NCI-H2227 treated with DMSO at 0.1 percent for 48 hours (cell line): ENCODE data around the gene BTBD6.

ENCODE experiments used
- DNase-seq: peaks from one replicate; lab custom pipeline; 2025; lab: John Stamatoyannopoulos, UW

Gene BTBD6

DNA sequence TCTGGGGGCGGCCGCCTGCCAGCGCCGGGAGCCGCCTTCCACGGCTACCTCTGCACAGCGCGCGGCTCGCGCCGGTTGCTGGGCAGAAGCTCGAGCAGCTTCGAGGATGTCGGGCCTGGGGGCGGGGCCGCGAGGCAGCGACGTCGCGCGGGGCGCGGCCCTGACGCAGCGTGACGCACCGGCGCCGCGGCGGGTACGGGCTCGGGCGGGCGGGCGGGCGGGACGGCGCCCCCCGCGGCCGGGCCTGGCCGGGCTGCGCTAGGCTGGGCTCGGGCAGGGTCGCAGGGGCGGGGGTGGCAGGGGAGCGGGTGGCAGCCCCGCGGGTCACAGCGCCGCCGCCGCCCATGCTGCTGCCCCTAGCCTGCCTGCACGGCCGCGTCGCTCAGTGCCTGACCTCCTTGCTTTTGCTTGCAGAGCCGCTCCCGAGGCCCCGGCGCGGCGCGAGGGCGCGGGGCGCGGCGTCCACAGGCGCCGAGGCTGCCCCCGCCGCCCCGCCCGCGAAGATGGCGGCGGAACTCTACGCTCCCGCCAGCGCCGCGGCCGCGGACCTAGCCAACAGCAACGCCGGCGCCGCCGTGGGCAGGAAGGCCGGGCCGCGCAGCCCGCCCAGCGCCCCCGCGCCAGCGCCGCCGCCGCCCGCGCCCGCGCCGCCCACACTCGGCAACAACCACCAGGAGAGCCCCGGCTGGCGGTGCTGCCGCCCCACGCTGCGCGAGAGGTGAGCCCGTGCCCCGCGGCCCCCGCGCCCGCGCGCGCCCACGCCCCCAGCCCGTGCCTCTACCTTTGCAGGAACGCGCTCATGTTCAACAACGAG is at the start of gene BTBD6:
TSS of gene BTBD6 (plus strand) at position 166 of the 814 bp plus-strand sequence. CDS start at position 345, 179 bp downstream.
- DNase-seq, result peak; percentile 41

DNA sequence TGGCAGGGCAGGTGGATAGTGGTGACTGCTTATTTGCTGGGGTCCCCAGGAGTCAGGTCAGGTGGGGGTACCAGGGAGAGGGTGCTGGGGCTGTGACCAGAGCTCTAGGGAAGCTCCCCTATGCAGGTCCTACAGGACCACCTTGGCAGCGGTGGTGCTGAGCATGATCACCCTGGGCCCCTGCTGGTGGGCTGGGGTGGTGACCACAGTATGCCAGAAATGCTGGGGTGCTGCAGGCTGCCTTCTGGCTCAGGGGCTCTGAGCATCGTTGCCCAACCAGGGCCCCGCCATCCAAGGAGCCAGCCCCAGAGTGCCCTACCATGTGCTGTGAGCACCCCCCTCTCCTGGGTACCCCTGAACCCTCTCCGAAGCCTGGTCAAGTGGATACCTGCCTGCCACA is 49.7 kb upstream of the BTBD6 start:
- DNase-seq, result no peak

DNA sequence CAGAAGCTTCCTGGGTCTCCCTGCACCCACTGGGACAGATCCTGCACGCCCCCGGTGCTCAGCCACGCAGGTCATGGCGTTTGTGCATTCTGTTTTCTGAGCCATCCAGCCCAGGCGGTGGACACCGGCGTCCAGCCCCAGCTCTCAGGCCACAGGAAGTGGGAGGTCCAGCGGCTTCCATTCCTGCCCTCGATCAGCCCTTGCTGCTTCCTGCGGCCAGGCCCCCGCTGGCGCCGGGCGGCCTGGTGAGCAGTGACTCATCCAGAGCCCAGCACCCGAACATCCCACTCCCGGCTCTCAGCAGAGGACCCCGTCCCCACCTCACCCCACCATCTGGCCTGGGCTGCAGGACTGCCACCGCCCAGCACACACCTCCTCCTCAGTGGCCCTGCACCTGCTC is 49.2 kb upstream of the BTBD6 start:
- no peak for DNase-seq

DNA sequence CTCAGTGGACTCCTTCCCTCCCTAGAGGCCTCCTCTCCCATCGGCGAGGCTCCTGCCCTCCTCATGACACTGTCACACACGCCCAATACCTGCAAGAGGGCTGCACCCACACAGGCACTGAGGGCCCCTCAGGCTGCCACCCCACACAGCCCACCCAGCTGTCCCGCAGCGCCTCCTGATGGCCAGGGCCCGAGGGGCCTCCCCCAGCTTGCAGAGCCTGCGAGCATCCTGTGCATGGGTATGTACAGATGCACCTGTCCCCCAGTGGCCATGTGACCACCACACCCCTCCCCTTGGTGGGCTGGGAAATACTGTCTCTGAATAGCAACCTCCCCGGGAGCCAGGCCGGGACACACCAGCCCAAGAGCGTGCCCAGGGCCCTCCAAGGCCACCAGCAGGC is 48.3 kb upstream of the BTBD6 start:
- DNase-seq, result no peak

DNA sequence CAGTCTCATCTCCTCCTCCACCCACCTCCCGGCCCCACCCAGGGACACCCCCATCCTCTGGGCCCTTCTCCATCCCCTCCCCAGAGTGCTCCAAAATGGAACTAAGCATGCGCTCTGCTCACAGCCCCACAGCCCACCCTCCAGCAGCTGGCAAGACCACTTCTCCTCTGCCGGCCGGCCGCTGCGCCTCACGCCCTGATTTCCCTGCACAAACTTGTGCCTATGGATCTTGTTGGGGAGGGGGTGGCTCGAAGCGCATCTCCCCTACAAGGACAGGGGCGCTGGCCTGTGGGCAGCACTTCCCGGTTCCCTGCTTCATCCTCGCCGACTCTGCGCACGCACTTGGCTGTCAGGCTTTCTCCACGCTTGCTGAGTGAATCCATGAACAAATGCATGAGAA is 47.7 kb upstream of the BTBD6 start:
- DNase-seq, result no peak

DNA sequence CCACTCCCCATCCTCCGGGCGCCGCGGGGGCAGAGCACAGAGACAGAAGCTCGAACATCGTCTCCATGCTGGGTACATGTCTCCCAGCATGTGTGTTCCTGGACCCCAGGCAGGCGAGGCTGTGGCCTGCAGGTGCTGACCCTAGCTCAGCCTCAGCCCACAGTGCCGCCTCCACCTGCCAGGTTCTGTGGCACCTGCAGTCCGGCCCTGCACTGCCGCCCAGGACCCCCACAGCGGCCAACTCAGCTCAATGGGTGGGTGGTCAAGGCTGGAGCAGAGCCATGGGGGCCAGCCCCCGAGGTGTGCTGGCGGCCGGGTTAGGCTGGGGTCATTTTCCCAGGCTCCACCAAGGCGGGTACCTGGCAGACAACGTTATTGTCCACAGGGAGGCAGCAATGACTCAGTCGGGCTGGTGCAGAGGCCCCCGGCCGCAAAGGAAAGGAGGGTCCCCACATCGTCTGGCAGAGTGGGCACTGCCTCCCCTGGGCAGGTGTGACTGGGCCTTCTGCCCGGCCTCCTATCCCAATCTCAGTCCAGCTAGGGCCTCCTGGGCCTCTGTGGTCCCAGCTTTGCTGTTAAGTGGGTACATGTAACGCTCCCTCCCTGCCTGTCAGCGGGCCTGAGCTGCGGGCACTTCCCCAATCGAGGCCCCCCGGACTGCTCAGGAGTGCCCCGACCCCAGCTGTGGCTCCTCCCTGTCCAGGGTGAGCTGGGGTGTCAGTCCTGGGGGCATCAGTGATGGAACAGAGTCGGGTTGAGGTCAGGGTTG is 47.0 kb upstream of the BTBD6 start:
- no peak for DNase-seq

DNA sequence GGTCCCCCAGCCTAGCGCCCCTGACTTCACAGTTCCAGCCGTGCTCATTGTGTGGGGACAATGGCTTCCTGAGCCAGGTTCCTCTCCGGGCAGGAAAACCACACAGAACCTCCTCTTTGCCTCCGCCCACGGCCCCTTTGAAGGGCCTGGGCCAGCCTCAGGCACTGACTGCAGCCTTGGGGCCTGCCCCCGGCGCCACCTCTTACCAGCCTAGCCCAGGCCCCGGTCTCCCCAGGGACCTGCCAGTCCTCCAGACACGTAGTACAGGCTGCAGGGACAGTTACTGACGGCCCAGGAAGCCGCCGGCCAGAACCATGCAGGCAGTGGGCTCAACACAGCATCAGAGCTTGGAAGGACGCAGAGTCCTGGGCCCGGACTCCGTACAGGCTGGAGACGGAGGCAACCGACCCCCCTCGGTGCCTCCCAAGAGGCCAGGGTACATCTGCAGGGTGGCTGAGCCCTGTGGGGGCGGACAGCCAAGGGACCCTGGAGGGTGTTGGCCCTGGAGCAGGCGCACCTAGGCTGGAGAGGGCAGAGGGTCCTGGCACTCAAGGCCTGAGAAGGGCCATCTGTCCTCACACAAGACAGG is 46.3 kb upstream of the BTBD6 start:
- no peak for DNase-seq

DNA sequence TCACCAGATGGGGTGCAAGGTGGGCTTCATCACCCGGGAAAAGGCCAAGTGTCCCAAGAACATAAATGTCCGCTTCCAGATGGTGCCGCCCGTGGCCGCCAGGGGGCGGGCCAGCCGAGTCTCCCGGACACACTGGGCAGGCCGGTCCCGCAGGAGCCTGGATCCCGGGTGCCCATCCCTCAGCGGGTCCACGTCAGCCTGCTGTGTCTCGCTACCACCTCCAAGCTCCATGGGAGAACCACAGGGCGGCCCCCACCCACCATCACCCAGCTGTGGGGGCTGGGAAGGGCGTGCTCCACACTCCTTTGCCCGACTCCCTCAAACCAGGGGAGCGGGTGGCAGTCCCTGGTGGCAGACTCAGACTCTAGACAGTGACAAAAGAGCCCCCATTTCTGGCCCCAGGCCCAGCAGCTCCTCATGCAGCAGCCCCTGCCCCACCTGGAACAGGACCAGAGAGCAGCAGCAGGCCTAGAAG is 45.2 kb upstream of the BTBD6 start:
- peak; percentile 35 for DNase-seq

DNA sequence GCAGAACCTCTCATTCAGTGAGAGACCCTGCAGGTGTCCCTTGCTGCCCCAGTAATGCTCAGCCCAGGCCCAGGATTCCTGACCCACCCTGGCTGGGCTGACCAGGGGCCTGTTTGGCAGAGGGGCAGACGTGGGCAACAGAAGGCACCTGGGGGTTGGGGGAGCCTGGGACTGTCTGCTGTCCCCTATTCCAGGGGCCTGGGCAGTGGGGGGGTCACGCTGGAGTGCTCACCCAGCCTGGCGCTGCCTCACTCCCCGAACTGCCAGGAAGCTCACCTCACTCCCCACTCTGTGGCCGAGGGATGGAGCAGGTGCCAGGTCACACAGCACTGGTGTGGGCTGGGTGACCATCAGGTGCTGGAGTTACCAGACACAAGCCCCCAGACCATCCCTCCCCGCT is 44.6 kb upstream of the BTBD6 start:
- DNase-seq, result no peak

DNA sequence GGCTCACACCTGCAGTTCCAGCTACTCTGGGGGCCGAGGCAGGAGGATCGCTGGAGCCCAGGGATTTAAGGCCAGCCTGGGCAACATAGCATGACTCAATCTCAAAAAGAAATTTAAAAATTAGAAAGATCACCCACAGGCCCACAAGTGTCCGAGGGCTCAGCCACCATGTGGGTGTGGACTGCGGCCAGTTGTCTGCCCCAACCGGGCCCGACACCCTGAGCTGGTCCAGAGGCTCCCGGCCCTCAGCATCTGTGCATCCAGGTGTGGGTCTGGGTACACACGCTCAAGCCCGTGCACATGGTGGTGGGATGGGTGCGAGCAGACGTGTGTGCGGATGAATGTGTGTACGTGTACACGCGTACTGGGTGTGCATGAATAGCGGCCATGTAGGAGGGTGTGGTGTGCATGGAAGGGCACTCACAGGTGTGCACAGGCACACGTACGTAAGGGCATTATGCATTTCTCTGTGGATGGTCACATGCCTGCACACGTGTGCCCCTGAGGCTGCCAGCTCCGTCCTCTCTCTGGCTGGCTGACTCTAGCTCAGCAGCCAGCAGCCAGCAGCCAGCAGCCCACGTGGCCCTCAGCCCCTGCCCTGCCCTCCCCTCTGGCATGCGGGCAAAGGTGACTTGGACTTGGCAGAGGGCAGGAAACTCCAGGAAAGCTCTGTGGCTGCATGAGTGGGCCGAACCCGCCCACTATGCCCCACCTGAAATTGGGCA is 44.0 kb upstream of the BTBD6 start:
- no peak for DNase-seq

DNA sequence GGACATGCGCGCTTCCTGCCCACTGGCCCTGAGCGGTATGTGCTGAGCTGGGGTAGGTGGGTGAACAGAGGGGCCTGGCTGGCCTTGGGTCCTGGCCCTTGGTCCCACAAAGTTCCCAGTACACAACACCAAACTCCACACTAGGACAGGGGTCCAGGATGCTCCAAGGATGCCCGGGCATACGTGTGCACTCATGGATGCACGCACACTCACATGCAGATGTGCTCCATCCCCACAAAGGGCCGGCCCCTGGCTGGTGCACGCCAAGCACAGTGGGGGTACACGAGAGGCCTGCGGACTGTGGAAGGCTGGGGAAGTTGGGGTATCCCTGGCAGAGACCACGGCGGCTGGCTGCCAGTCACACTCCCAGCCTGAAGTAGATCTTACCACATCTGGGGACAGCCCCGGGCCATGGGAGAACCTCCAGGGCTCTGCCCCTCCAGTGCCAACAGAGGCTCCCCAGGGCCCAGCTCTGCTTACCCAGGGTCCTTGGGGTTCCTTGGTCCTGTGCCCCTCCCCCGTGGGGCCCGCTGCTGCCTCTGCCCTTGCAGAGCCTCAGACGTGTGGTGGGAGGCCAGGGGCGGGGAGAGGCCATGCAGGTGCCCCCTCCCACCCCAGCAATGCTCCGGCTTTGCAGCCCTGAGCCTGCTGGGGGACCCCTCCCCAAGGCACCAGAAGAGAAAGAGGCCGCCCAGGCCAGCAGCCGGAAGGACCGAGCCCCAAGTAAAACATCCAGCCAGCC is 43.2 kb upstream of the BTBD6 start:
- no peak for DNase-seq

DNA sequence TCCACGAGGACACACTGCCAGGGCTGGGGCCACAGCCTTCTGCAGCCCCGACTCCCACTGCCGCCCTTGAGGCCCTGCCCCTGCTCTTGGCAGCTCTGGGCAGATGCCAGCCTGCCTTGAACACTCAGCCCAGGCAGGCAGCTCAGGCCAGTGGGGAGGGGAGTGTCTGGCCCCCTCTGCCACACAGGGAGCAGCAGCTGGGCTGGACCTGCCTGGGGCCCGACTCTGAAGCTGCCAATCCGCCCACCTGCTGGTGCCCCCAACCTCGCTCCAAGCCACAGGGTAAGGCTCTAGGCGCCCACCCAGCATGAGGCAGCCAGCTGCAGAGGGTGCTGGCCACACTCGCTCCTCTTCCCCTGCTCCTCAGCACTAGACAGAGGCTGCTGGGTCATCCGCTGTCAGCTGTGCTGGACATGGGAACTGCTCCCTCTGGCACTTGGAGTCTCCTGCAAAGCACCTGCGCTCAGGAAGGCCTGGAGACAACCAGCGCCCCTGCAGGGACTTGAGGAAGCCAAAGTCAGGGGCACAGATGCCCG is 42.6 kb upstream of the BTBD6 start:
- DNase-seq, result no peak

DNA sequence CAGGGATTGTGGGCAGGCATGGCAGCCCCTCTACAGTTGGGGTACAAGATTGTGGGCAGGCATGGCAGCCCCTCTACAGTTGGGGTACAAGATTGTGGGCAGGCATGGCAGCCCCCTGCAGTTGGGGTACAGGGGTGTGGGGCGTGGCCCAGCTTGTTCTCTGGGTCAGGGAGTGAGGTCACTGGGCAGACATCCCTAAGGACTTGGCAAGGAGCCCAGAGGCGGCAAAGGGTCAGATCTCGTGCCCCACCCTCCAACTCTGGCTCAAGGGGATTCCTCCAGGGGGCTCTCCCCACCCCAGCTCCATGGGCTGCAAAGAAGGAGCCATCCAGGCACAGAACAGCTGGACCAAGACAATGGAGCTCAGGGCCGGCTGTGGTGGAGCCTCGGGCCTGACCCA is 41.5 kb upstream of the BTBD6 start:
- DNase-seq, result no peak

DNA sequence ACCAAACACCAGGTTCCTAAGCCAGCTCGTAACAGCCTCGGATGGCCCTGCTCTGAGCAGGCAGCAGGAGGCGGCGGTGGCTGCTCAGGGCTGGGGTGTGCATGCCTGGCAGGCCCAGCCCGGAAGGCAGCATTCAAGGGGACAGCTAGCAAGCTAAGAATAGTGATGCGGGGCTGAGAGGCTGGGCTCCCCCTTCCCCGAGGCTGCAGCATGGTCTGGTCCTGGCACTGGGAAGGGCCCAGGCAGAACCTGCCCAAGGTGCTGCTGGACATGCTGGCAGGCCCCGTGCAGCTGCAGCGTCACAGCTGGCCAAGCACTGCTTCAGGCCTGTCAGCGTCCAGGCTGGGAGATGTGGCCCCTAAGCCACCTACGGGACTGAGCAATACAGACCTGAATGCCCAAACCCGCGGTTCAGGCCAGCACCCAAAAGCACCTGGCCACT is 40.9 kb upstream of the BTBD6 start:
- no peak for DNase-seq

DNA sequence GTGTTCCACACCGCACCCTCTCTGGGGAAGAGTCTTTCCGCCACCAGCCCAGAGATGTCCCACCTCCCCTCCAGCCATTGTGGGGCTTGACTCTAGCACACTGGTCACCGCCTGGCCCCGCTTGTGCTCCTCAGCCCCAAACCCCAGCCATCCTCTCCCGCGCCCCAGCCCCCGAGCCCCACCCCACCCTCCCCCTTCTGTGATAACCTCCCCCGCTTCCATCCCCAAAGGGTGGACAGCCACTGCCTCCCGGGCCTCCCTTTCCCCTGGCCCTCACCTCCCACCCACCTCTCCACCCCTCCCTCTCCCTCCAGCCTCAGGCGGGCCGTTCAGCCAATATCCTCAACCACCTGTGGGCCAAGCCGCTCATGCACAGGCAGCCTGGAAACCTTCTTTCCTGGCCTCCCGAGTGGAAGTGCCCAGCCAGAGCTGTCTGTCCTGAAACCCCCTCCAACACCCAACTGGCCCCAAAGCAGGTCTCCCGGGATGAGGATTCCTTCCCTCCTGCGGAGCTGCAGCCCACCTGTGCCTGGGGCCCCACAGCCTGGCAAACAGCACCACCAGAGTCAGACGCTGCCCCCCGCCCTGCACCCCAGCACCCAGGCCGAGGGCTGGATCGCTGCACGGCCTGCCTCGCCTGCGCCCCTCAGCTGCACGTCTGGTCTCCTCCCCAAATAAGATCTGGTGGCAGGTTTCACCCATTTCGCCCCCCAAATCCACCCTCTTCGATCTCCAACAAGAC is 40.2 kb upstream of the BTBD6 start:
- no peak for DNase-seq

DNA sequence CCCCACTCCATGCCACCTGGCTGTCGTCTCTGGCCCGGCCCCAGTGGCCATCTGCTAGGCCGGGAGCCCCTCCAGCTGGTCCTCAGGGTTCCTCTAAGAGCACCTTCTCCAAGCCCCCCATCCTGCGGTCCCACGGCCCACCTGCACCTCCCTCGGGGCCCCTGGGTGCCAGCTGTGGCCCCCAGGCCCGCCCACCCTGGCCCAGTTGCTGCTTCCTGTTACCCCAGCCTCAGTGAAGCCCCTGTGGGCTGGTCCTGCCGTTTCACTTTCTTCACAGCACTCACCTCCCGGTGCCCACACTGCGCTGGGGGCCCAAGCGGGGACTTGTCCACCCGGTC is 39.6 kb upstream of the BTBD6 start:
- DNase-seq, result no peak

DNA sequence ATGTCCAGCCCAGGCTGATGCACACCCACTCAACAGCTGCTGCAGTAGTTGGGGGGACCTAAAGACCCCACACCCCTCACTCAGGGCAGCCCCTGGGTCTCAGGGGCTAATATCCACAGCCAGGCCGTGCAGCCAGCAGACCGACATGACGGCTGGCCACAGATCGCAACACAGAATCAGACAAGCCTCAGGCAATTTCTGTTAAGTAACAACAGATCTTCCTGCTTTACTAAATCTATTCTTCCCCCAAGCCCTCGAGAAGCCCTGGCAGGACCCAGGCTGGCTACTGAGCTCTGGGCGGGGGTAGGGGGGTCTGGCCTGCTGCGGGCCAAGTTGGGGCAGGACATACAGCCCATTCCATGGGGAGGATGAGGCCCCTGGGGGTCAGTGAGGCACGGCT is 39.2 kb upstream of the BTBD6 start:
- no peak for DNase-seq

DNA sequence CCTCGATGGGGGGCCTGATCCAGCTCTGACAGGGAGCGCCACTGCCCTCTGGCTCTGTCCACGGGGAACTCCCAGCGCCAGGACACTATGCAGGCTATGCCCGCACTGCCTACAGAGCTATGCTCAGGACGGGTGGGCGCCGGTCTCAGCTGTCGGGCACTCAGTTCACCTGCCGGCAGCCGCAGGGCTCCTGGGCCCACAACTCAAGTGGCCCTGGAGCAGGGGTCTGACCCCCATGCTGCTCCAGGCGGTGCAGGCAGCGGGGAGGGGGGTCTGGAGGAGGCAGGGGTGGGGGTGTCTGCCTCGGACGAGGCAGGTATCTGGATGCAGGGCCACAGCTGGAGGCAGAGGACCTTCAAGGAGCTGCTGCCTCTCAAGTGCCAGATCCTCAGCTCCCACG is 38.7 kb upstream of the BTBD6 start:
- DNase-seq, result no peak

DNA sequence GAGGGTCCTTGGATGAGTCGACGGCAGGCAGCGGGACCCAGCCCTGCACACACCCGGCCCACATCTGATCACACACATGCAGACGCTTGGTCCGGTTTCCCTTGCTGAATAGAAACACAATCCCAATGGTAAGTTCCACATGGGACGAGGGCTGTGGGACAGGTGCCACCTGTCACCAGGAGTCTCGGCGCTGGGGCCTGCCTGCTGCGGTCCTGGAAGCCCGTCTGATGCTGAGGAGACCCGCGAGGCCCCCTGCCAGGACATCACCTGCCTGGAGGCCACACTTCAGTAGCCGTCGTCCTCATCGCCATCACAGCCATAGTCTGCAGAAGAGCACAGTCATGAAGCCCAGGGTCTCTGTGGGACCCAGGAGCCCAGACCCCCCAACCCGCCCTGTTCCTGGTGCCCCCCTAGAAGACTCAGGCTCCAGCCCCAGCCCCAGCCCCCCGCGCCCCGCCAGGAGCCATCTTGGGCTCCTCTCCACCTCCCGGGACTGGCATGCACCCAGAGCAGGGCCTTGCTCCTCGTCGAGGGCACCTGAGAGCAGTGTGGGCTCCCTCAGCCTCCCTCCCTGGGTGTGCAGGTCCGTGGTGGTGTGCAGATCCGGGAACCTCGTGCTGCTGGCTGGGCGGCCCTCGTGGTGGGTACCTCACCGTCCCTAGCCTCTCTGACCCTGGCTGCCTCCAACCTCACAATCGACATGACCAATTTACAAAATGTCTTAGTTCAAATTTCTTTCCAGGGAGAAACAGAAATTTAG is 37.9 kb upstream of the BTBD6 start:
- DNase-seq, result no peak
